HCT116 (cell line): ENCODE data around the gene APOOL. TPM values are rescaled to one million over a fixed set of nuclear protein-coding genes. Genes with fewer than 3 reads are reported as not detected.

Source experiments
- ATAC-seq: fragments of 200-7000 bp; cut with Tn5 transposase; 2 replicates; pipeline ENCODE4 v1.9.1; 2020; ENCODE audit warnings: mild to moderate bottlenecking, moderate library complexity
- BruUV-seq: library from RNA; stranded (reverse); fragments of 400-500 nt; replicated peaks from 2 replicates; lab custom pipeline; 2021; lab: Mats Ljungman, UMichigan
- CTCF ChIA-PET: fragments of 300-600 bp; sonication (Branson Sonifier 250); formaldehyde crosslinking; loops from one replicate; lab custom pipeline; 2021; ENCODE audit warnings: antibody characterized with exemption; lab: Charles Lee
- POLR2A ChIA-PET: fragments of 300-600, 350-600 bp; sonication (Branson Sonifier 250); formaldehyde crosslinking; loops from one replicate; lab custom pipeline; 2021; ENCODE audit warnings: antibody characterized with exemption; lab: Charles Lee
- RAD21 ChIA-PET, 2 experiments: fragments of 300-600 bp; sonication (Branson Sonifier 250); formaldehyde crosslinking; loops; one replicate each; lab custom pipeline; 2023; ENCODE audit warnings: low total read pairs in 2 of 2; ENCODE audit not compliant: uncharacterized antibody in 2 of 2, unreplicated experiment in 2 of 2, low non-redundant PET in 1 of 2; lab: Charles Lee
- DNase-seq: peaks from one replicate; pipeline ENCODE4 v3.0.0-alpha.2; 2010; ENCODE audit warnings: low read depth, low spot score
- H2AFZ ChIP-seq: fragments of 200-600 bp; shearing (Covaris generic), sonication (generic); 2 replicates; pipeline ENCODE4 v1.6.1; 2017; ENCODE audit warnings: low read depth, mixed run types, mixed read lengths, antibody characterized with exemption, low read length; ENCODE audit not compliant: poor library complexity, severe bottlenecking
- H3K27ac ChIP-seq: 2 replicates; pipeline ENCODE4 v1.5.1; 2012; ENCODE audit warnings: low read depth, low read length
- H3K27me3 ChIP-seq: fragments of 200-600 bp; sonication (generic); 2 replicates; pipeline ENCODE4 v1.6.1; 2016; ENCODE audit warnings: mixed run types, low read length, mixed read lengths; ENCODE audit not compliant: insufficient read depth
- H3K36me3 ChIP-seq, 2 experiments: fragments of 200-500 bp in 1 of 2; fragments of 200-600 bp in 1 of 2; sonication (Bioruptor generic) in 1 of 2; sonication (generic) in 1 of 2; 2 replicates each; pipeline versions ENCODE4 v1.5.1 to v1.6.1; 2014 to 2016; ENCODE audit warnings: low read length in 2 of 2, inconsistent platforms in 1 of 2, mixed read lengths in 1 of 2, mixed run types in 1 of 2; ENCODE audit not compliant: insufficient read depth in 2 of 2, control insufficient read depth in 1 of 2
- H3K4me1 ChIP-seq, 2 experiments: fragments of 200-600 bp in 1 of 2; sonication (generic) in 1 of 2; 2 replicates each; pipeline versions ENCODE4 v1.5.1 to v1.6.1; 2012 to 2017; ENCODE audit warnings: low read length in 2 of 2, inconsistent platforms in 1 of 2, mild to moderate bottlenecking in 1 of 2, mixed read lengths in 1 of 2, mixed run types in 1 of 2, moderate library complexity in 1 of 2; ENCODE audit not compliant: insufficient read depth in 2 of 2, control insufficient read depth in 1 of 2
- H3K4me2 ChIP-seq: fragments of 200-600 bp; sonication (generic); 2 replicates; pipeline ENCODE4 v1.6.1; 2017; ENCODE audit warnings: mixed run types, low read length, mixed read lengths
- H3K4me3 ChIP-seq, 2 experiments: fragments of 200-600 bp in 1 of 2; sonication (generic) in 1 of 2; replicated peaks in 1 of 2; 2 replicates each; pipeline ENCODE4 v1.5.1; 2011 to 2016; ENCODE audit warnings: low read length in 2 of 2, control low read depth in 1 of 2, low read depth in 1 of 2, mild to moderate bottlenecking in 1 of 2, mixed read lengths in 1 of 2, mixed run types in 1 of 2
- H3K79me2 ChIP-seq: fragments of 200-600 bp; sonication (generic); 2 replicates; pipeline ENCODE4 v1.6.1; 2017; ENCODE audit warnings: mild to moderate bottlenecking, mixed run types, low read length, moderate library complexity, mixed read lengths; ENCODE audit not compliant: insufficient read depth
- H3K9ac ChIP-seq: fragments of 200-600 bp; sonication (generic); 2 replicates; pipeline ENCODE4 v1.6.1; 2016; ENCODE audit warnings: low read length, mixed read lengths
- H3K9me2 ChIP-seq: fragments of 200-600 bp; sonication (generic), shearing (Covaris generic); 2 replicates; pipeline ENCODE4 v1.6.1; 2017; ENCODE audit warnings: mixed run types, mild to moderate bottlenecking, moderate library complexity; ENCODE audit not compliant: insufficient read depth
- H3K9me3 ChIP-seq, 2 experiments: fragments of 200-500 bp in 1 of 2; fragments of 200-600 bp in 1 of 2; sonication (Bioruptor generic) in 1 of 2; sonication (generic) in 1 of 2; 2 replicates each; pipeline ENCODE4 v1.6.1; 2014 to 2017; ENCODE audit warnings: low read length in 2 of 2, mixed read lengths in 2 of 2, inconsistent platforms in 1 of 2, low read depth in 1 of 2, mild to moderate bottlenecking in 1 of 2, mixed run types in 1 of 2, moderate library complexity in 1 of 2; ENCODE audit not compliant: control insufficient read depth in 1 of 2, insufficient read depth in 1 of 2
- H4K20me1 ChIP-seq: fragments of 200-600 bp; sonication (generic), shearing (Covaris generic); 2 replicates; pipeline ENCODE4 v1.6.1; 2017; ENCODE audit warnings: mixed run types, mild to moderate bottlenecking, moderate library complexity; ENCODE audit not compliant: insufficient read depth
- ATF3 ChIP-seq: IDR thresholded peaks from 2 replicates; pipeline ENCODE4 v1.6.1; 2012
- POLR2A ChIP-seq: IDR thresholded peaks from 2 replicates; pipeline ENCODE4 v1.7.0; 2011; ENCODE audit warnings: borderline replicate concordance; ENCODE audit not compliant: insufficient read depth, insufficient read length; ENCODE audit errors: extremely low read depth
- POLR2AphosphoS5 ChIP-seq: IDR thresholded peaks from 2 replicates; pipeline ENCODE4 v1.6.1; 2011; ENCODE audit warnings: mild to moderate bottlenecking, low read depth, low read length, moderate library complexity
- REST ChIP-seq: IDR thresholded peaks from 2 replicates; pipeline ENCODE4 v1.6.1; 2012; ENCODE audit warnings: low read depth
- SRF ChIP-seq: IDR thresholded peaks from 2 replicates; pipeline ENCODE4 v1.6.1; 2012; ENCODE audit warnings: low read depth
- TCF7L2 ChIP-seq: IDR thresholded peaks from 2 replicates; pipeline ENCODE4 v1.7.0; 2011; ENCODE audit warnings: borderline replicate concordance, inconsistent platforms; ENCODE audit not compliant: insufficient read depth, insufficient read length; ENCODE audit errors: extremely low read depth
- YY1 ChIP-seq: IDR thresholded peaks from 2 replicates; pipeline ENCODE4 v1.6.1; 2011; ENCODE audit warnings: low read length, low read depth, moderate library complexity, mild to moderate bottlenecking; ENCODE audit not compliant: insufficient replicate concordance; ENCODE audit errors: extremely low read depth
- intact Hi-C: fragments of 100-400 bp; cut with micrococcal nuclease; formaldehyde crosslinking; loops from 2 replicates; pipeline ENCODE4 v1.10.0; 2022
- total RNA-seq: library from RNA; stranded (reverse); gene quantifications from one replicate; pipeline ENCODE4 v1.2.1, GENCODE V29; 2021; ENCODE audit not compliant: unreplicated experiment

Gene APOOL
- total RNA-seq, 1 experiment from 2014 or later: 24.5 TPM

- BruUV-seq: no TSS peak
- H3K4me1 ChIP-seq: no peaks in the 10 kb centered on the region
- H3K36me3 ChIP-seq: no peaks in the 10 kb centered on the region
- H2AFZ ChIP-seq: no peak overlapping the region
- H3K4me3 ChIP-seq: no peak overlapping the region
- ChIA-PET RAD21 (no interaction called here), CTCF (no interaction called here), POLR2A (no interaction called here)
- no peak overlapping the region for H3K27ac ChIP-seq
- H3K9me2 ChIP-seq: no peaks in the 10 kb centered on the region
- H3K9me3 ChIP-seq: no peaks in the 10 kb centered on the region
- no peak for ATAC-seq
- TF ChIP-seq POLR2AphosphoS5 (no peak), REST (no peak), SRF (no peak), TCF7L2 (no peak), YY1 (no peak), POLR2A (no peak), ATF3 (no peak)
- H3K9ac ChIP-seq: no peak overlapping the region
- no peak for DNase-seq
- intact Hi-C loops: no loop called here
- H4K20me1 ChIP-seq: no peaks in the 10 kb centered on the region
- H3K79me2 ChIP-seq: no peaks in the 10 kb centered on the region; the same call in 1 of the 2 replicates
- no peaks in the 10 kb centered on the region for H3K27me3 ChIP-seq
- no peak overlapping the region for H3K4me2 ChIP-seq
These were observed 20.9 kb downstream of the APOOL start for GRCh38 chrX:85024562-85024961.
